Fibroblast of lung (primary cell): Measurements from ENCODE around the gene TNS3. TPM values are rescaled to one million over a fixed set of nuclear protein-coding genes. Genes with fewer than 3 reads are reported as not detected.

Experiments used
- DNase-seq, 2 donors: peaks; one replicate each; pipeline versions ENCODE4 v3.0.0 to v3.0.0-alpha.2; 2010; ENCODE audit warnings: low read depth in 2 of 2
- H2AFZ ChIP-seq: 2 replicates; pipeline ENCODE4 v1.5.1; 2012; ENCODE audit warnings: low read length, control low read depth, inconsistent platforms
- H3K27ac ChIP-seq: 2 replicates; pipeline ENCODE4 v1.5.1; 2011; ENCODE audit warnings: low read length, control low read depth; ENCODE audit not compliant: insufficient read depth
- H3K27me3 ChIP-seq: 2 replicates; pipeline ENCODE4 v1.5.1; 2011; ENCODE audit warnings: mild to moderate bottlenecking, low read length; ENCODE audit not compliant: control insufficient read depth, insufficient read depth
- H3K36me3 ChIP-seq: 2 replicates; pipeline ENCODE4 v1.5.1; 2011; ENCODE audit warnings: low read length; ENCODE audit not compliant: control insufficient read depth, insufficient read depth
- H3K4me1 ChIP-seq: 2 replicates; pipeline ENCODE4 v1.5.1; 2011; ENCODE audit warnings: low read length; ENCODE audit not compliant: control insufficient read depth, insufficient read depth; ENCODE audit errors: extremely low read depth
- H3K4me2 ChIP-seq: 2 replicates; pipeline ENCODE4 v1.5.1; 2011; ENCODE audit warnings: low read length, control low read depth; ENCODE audit not compliant: insufficient read depth; ENCODE audit errors: extremely low read depth
- H3K4me3 ChIP-seq, 4 experiments: fragments of 200-600 bp in 1 of 4; sonication (generic) in 1 of 4; replicated peaks in 1 of 4; 2 replicates each; pipeline ENCODE4 v1.5.1; 2011 to 2016; ENCODE audit warnings: low read length in 4 of 4, low read depth in 3 of 4, mild to moderate bottlenecking in 3 of 4, control low read depth in 2 of 4, inconsistent platforms in 1 of 4, mixed read lengths in 1 of 4; ENCODE audit not compliant: insufficient read depth in 1 of 4; ENCODE audit errors: control extremely low read depth in 1 of 4
- H3K79me2 ChIP-seq: 2 replicates; pipeline ENCODE4 v1.5.1; 2012; ENCODE audit warnings: mild to moderate bottlenecking, low read length, inconsistent platforms; ENCODE audit not compliant: control insufficient read depth, insufficient read depth
- H3K9ac ChIP-seq: 2 replicates; pipeline ENCODE4 v1.5.1; 2011; ENCODE audit warnings: mild to moderate bottlenecking, low read length, control low read depth; ENCODE audit not compliant: insufficient read depth
- H3K9me3 ChIP-seq: 2 replicates; pipeline ENCODE4 v1.5.1; 2012; ENCODE audit warnings: low read depth, low read length; ENCODE audit not compliant: control insufficient read depth, insufficient read depth
- H4K20me1 ChIP-seq: 2 replicates; pipeline ENCODE4 v1.5.1; 2011; ENCODE audit warnings: low read length; ENCODE audit not compliant: control insufficient read depth, insufficient read depth; ENCODE audit errors: extremely low read depth
- EZH2 ChIP-seq: IDR thresholded peaks from 2 replicates; pipeline ENCODE4 v1.5.1; 2012; ENCODE audit warnings: low read length, control low read depth, mild to moderate bottlenecking; ENCODE audit errors: missing control alignments
- polyA plus RNA-seq, 2 donors: library from polyadenylated mRNA; depleted of rRNA in 1 of 2; stranded (reverse) in 1 of 2; unstranded in 1 of 2; fragments of >200 nt; gene quantifications; 2 replicates each; pipeline ENCODE4 v1.2.1, GENCODE V29; 2011 to 2012; ENCODE audit warnings: missing spikeins in 1 of 2
- total RNA-seq: library from RNA; depleted of rRNA; stranded (reverse); fragments of >200 nt; gene quantifications from 2 replicates; pipeline ENCODE4 v1.2.1, GENCODE V29; 2014
- TF ChIP-seq, protein P1 (sequence below), 2 donors: IDR thresholded peaks in 1 of 2; conservative IDR thresholded peaks in 1 of 2; 1 replicate in 1 of 2; 2 replicates in 1 of 2; pipeline ENCODE4 v1.5.1; 2011 to 2012; ENCODE audit warnings: low read length in 2 of 2, control low read depth in 1 of 2, inconsistent platforms in 1 of 2, low read depth in 1 of 2, mild to moderate bottlenecking in 1 of 2

TNS3 gene
- total and polyA plus RNA-seq, 2 donors (not counting 1 experiment from before 2014, with no cell fraction given), result 74.4 to 88.8 TPM

DNA sequence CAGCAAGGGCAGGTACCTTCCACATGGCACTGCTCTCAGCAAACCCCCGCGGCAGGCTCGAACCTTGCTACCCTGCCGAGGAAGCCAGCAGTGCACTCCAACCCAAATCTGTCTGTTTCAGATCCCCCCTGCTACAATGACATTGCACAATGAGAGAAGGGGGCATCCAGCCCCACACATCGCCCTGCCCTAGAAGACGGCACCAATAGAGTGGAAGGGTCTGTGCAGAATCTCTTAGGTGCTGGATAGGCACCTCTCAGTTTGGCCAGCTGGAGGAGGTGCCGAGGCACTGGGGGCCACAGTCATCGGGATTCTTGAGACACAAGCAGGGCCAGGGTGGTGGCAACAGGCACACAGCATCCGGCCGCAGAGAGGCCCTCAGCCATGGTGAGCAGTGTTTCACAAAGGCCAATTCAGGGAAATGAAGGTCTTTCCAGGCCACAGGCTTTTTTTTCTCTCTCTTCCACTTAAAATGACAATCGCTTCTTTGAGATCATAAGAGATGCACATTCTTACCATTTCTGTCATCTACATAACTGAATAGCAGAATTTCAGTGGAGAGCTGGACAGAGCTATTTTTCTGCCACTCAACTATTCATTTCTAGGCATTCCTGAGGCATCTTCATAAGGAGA lies 281.3 kb downstream of the TNS3 start:
- no peaks in the 10 kb centered on the region for H3K79me2 ChIP-seq
- no peak overlapping the region for H2AFZ ChIP-seq
- no peaks in the 10 kb centered on the region for H3K27me3 ChIP-seq
- no peak overlapping the region for H3K4me3 ChIP-seq
- no peaks in the 10 kb centered on the region for H4K20me1 ChIP-seq
- H3K4me2 ChIP-seq, result no peak overlapping the region
- H3K9ac ChIP-seq, result no peak overlapping the region
- H3K36me3 ChIP-seq, result peaks cover 22% of the 10 kb centered on the region
- no peak for DNase-seq
- no peak overlapping the region for H3K27ac ChIP-seq
- no peak for TF ChIP-seq EZH2
- TF ChIP-seq, protein P1, sequence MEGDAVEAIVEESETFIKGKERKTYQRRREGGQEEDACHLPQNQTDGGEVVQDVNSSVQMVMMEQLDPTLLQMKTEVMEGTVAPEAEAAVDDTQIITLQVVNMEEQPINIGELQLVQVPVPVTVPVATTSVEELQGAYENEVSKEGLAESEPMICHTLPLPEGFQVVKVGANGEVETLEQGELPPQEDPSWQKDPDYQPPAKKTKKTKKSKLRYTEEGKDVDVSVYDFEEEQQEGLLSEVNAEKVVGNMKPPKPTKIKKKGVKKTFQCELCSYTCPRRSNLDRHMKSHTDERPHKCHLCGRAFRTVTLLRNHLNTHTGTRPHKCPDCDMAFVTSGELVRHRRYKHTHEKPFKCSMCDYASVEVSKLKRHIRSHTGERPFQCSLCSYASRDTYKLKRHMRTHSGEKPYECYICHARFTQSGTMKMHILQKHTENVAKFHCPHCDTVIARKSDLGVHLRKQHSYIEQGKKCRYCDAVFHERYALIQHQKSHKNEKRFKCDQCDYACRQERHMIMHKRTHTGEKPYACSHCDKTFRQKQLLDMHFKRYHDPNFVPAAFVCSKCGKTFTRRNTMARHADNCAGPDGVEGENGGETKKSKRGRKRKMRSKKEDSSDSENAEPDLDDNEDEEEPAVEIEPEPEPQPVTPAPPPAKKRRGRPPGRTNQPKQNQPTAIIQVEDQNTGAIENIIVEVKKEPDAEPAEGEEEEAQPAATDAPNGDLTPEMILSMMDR (conservative IDR thresholded peaks at IDR 0.05 in 1 of 2, IDR thresholded peaks at IDR 0.05 in 1 of 2; ENCODE audit: low read depth in 1 of 2, low read length in 2 of 2), result no peak
- peaks cover 8% of the 10 kb centered on the region for H3K4me1 ChIP-seq
- no peaks in the 10 kb centered on the region for H3K9me3 ChIP-seq

DNA sequence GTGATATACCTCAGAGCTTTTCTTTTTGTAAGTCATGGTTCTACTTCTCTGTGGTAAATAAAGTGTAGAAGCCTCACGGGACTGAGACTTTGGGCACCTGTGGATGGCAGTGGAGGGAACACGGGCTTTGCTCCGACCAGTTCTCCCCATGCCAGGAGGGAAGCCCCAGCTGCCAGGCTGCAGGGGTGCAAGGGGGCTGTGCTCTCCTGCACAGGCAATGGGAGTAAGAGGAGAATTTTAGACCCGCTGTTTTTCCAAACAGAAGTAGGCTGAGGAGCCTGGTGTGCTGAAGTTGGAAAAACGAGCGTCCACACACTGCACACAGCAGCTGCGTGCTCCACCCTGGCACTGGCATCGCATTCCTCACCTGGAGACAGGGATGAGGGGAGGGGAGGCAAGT lies 282.4 kb downstream of the TNS3 start:
- no peaks in the 10 kb centered on the region for H3K9me3 ChIP-seq
- H3K4me1 ChIP-seq, result peaks cover 9% of the 10 kb centered on the region
- H3K4me2 ChIP-seq, result no peak overlapping the region
- H3K27me3 ChIP-seq, result no peaks in the 10 kb centered on the region
- no peak overlapping the region for H3K4me3 ChIP-seq
- H3K9ac ChIP-seq, result no peak overlapping the region
- H3K36me3 ChIP-seq, result peaks cover 22% of the 10 kb centered on the region
- DNase-seq, result no peak
- H4K20me1 ChIP-seq, result no peaks in the 10 kb centered on the region
- H3K79me2 ChIP-seq, result no peaks in the 10 kb centered on the region
- TF ChIP-seq, protein P1 (conservative IDR thresholded peaks at IDR 0.05 in 1 of 2, IDR thresholded peaks at IDR 0.05 in 1 of 2; ENCODE audit: low read depth in 1 of 2, low read length in 2 of 2), result no peak
- TF ChIP-seq EZH2, result no peak
- no peak overlapping the region for H2AFZ ChIP-seq
- H3K27ac ChIP-seq, result no peak overlapping the region

DNA sequence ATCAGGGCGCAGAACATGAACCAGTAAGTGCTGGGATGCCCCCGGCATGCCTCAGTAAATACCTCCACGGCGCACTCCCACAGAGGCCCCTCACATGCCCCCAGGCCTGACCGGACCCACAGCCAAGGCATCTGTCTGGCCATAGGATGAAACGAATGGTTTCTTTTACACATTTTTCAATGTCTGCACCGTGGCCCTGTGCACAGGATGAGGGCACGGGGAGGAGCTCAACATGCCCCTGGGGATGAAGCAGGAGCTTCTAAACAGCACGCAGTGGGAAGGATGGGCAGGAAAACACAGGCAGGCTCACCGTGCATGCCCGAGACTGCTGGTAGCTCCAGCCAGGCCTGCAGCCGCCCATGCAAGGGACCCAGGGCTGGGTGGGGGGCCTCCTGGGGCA lies 283.3 kb downstream of the TNS3 start:
- peaks cover 22% of the 10 kb centered on the region for H3K36me3 ChIP-seq
- H3K27me3 ChIP-seq, result no peaks in the 10 kb centered on the region
- H3K4me2 ChIP-seq, result no peak overlapping the region
- DNase-seq, result no peak
- no peaks in the 10 kb centered on the region for H4K20me1 ChIP-seq
- peaks cover 9% of the 10 kb centered on the region for H3K4me1 ChIP-seq
- H3K9me3 ChIP-seq, result no peaks in the 10 kb centered on the region
- H3K27ac ChIP-seq, result no peak overlapping the region
- H3K4me3 ChIP-seq, result no peak overlapping the region
- H3K79me2 ChIP-seq, result no peaks in the 10 kb centered on the region
- TF ChIP-seq EZH2, result no peak
- TF ChIP-seq, protein P1 (conservative IDR thresholded peaks at IDR 0.05 in 1 of 2, IDR thresholded peaks at IDR 0.05 in 1 of 2; ENCODE audit: low read depth in 1 of 2, low read length in 2 of 2), result no peak
- no peak overlapping the region for H3K9ac ChIP-seq
- H2AFZ ChIP-seq, result no peak overlapping the region
